Liver (tissue), 3 donors: Measurements from ENCODE around the gene TOM1L2.

Experiments
- RXRA ChIP-seq, 2 donors: IDR thresholded peaks; 2 replicates each; pipeline ENCODE4 v1.6.1; 2017 to 2018; ENCODE audit warnings: antibody characterized with exemption in 2 of 2, mild to moderate bottlenecking in 1 of 2
- TF ChIP-seq, protein P1 (sequence below): fragments of 150-350 bp; IDR thresholded peaks from 2 replicates; pipeline ENCODE4 v1.5.1; 2017; ENCODE audit warnings: improper control_type of control experiment, low read depth, low read length; ENCODE audit not compliant: missing input control
- donor health status: healthy.
- donor health status: healthy.

DNA sequence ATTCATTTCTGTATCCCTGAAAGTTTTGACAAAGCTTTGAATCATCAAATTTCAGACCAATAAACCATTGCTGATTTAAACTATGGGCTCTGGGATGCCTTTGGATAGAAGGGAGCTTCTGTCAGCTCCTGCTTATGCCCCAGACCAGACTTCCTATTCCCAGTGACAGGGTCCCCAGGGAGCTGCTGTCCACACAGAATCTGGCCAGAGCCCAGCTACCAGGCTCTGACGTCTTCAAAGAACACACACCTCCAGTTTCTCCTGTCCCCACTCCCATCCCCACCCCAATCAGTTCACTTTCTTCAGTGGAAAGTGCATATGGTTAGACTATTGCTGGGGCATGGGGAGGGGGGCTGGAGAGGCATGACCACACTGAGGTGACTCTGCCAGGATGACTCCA lies 83.8 kb downstream of the TOM1L2 start:
- TF ChIP-seq, protein P1, sequence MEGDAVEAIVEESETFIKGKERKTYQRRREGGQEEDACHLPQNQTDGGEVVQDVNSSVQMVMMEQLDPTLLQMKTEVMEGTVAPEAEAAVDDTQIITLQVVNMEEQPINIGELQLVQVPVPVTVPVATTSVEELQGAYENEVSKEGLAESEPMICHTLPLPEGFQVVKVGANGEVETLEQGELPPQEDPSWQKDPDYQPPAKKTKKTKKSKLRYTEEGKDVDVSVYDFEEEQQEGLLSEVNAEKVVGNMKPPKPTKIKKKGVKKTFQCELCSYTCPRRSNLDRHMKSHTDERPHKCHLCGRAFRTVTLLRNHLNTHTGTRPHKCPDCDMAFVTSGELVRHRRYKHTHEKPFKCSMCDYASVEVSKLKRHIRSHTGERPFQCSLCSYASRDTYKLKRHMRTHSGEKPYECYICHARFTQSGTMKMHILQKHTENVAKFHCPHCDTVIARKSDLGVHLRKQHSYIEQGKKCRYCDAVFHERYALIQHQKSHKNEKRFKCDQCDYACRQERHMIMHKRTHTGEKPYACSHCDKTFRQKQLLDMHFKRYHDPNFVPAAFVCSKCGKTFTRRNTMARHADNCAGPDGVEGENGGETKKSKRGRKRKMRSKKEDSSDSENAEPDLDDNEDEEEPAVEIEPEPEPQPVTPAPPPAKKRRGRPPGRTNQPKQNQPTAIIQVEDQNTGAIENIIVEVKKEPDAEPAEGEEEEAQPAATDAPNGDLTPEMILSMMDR: no peak
- TF ChIP-seq RXRA (IDR thresholded peaks at IDR 0.05): no peak
